ENCODE data around the gene DHRS11. TPM values are rescaled to one million over a fixed set of nuclear protein-coding genes. Genes with fewer than 3 reads are reported as not detected.
"Not testable (repeated sequence)": the region's sequence is repeated elsewhere in the genome, so short reads cannot be mapped to it uniquely, and the experiment has no call there.

DHRS11 gene
- total RNA-seq, 1 donor from 2014 or later, result 16.9 TPM

GRCh38 chr17:36593656-36594316, 2.1 kb downstream of the DHRS11 start:
- no peak for DNase-seq (ENCODE audit: low spot score)

- DNase-seq (ENCODE audit: low spot score), result no peak
Observed at GRCh38 chr17:36594626-36595401, 3.1 kb downstream of the DHRS11 start.

DNA sequence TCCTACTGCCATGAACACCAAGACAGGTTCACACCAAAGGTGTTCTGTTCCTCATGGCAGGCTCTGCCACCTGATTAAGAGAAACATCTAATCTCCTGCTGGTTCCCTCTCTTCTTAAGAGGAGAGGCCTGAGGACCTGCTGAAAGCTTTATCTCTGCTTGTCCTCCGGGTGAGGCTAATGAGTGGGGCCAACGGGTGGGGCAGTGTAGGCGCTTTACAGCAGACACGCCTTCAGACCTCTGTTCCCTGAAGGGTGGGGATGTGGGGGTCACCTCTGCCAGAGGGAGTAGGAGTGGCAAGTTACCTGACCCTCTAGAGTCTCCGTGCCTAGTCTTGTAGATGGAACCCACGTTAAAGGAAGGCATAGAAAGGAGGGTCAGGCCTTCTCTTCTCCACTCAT, 5.5 kb downstream of the DHRS11 start:
- no peak for DNase-seq (ENCODE audit: low spot score)

GRCh38 chr17:36597866-36598777, 6.4 kb downstream of the DHRS11 start:
- DNase-seq (ENCODE audit: low spot score), result no peak

DNA sequence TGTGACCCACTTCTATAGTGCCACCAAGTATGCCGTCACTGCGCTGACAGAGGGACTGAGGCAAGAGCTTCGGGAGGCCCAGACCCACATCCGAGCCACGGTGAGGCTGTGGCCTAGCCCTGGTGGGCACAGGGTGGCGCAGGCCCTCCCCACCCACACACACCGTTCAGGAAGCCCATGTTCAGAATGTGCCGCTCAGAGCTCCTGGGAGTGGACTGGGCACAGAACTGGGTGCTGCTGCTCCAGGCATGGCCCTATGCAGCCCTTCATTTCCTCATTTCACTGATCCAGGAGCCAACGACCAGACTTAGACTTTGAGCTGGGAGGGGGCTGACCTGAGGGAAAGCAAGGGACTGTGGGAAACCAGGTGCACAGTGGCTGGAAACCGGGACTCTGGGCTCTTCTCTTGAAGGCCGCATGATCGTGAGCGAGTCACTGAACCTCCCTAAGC, 7.3 kb downstream of the DHRS11 start:
- no peak for DNase-seq (ENCODE audit: low spot score)

DNA sequence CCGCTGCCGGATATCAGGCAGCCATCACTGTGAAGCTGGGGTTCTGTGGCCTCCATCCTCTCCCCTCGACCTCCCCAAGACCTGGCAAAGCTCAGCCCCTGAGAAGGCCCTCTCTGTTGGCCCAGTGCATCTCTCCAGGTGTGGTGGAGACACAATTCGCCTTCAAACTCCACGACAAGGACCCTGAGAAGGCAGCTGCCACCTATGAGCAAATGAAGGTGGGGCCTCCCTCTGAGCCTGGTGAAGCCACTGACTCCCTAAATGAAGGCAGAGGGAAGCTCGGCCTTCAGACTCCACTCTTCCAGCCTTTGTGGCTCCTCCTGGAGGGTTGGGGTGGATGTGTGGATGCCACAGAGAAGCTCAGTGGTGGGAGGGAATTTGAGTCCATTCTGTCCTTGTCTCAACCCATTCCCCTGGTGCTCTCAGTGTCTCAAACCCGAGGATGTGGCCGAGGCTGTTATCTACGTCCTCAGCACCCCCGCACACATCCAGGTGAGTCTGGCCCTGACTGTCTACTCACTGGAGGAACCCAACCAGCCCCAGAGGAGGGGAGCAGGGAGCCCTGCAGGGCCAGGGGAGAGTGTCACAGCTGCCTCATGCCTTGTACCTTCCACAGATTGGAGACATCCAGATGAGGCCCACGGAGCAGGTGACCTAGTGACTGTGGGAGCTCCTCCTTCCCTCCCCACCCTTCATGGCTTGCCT, 8.0 kb downstream of the DHRS11 start:
- no peak for DNase-seq (ENCODE audit: low spot score)

DNA sequence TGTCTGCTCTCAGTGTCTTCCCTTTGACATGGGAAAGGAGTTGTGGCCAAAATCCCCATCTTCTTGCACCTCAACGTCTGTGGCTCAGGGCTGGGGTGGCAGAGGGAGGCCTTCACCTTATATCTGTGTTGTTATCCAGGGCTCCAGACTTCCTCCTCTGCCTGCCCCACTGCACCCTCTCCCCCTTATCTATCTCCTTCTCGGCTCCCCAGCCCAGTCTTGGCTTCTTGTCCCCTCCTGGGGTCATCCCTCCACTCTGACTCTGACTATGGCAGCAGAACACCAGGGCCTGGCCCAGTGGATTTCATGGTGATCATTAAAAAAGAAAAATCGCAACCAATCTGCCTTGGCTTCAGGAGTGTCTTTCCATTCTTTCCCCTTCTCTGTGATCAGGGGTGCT, 8.8 kb downstream of the DHRS11 start:
- DNase-seq (ENCODE audit: low spot score), result no peak

GRCh38 chr17:36600936-36601302, 9.2 kb downstream of the DHRS11 start:
- DNase-seq (ENCODE audit: low spot score), result no peak

DNA sequence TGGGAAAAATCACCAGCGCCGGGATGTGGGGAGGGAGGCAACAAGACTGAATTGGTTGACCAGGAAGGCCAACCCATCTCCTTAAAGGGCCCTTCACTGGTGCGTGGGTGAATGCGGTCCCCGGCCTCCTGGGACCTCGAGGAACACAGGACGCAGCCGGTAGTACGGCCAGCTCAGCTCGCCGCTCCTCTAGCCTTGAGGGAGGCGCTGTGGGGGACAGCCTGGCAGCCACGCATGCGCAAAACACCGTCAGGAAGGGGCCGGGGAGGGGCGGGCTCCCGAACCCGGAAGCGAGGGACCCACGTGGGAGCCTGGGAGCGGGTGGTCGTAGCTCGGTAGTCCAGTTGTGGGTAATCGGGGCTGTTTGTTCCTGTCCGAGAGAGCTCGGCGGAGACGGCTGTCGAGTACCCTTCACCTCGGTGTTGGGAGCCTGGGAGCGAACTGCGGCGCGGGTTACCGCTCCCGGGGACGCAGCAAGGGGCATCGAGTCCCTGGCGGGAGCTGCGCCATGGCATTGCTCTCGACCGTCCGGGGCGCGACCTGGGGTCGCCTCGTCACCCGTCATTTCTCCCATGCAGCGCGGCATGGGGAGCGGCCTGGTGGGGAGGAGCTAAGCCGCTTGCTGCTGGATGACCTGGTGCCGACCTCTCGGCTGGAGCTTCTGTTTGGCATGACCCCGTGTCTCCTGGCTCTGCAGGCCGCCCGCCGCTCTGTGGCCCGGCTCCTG, 9.8 kb downstream of the DHRS11 start, which contains the start of gene MRM1:
MRM1 (plus strand) TSS at position 281 of the 727 bp plus-strand sequence; CDS start at position 509, 228 bp downstream.
- DNase-seq (ENCODE audit: low spot score), result peak; percentile 92

GRCh38 chr17:36602030-36602748, 10.5 kb downstream of the DHRS11 start:
- DNase-seq (ENCODE audit: low spot score), result no peak

DNA sequence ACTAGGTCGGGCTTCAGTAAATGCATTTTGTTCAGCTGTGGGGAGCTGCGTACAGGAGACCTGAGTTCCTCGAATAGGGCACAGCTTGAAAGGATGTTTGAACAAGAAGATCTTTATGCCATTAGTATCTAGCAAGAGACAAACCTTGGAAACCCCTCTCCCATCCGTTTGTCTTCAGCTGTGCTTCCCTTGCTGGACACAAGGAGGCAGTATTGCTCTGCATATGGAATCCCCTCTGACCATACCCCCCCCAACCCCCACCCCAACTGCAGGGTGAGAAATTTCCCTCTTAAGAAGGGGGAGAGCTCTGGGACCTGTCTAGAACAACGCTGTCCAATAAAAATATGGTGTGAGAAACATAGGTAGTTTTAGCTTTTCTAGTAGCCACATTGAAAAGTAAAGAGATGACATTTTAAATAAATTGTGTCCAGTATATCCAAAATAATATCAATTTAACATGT, 11.3 kb downstream of the DHRS11 start:
- DNase-seq (ENCODE audit: low spot score), result peak; percentile 38

- DNase-seq (ENCODE audit: low spot score), result not testable (repeated sequence)
Observed at GRCh38 chr17:36605028-36605427, 13.3 kb downstream of the DHRS11 start.

GRCh38 chr17:36608280-36608679, 16.6 kb downstream of the DHRS11 start:
- DNase-seq (ENCODE audit: low spot score), result no peak

DNA sequence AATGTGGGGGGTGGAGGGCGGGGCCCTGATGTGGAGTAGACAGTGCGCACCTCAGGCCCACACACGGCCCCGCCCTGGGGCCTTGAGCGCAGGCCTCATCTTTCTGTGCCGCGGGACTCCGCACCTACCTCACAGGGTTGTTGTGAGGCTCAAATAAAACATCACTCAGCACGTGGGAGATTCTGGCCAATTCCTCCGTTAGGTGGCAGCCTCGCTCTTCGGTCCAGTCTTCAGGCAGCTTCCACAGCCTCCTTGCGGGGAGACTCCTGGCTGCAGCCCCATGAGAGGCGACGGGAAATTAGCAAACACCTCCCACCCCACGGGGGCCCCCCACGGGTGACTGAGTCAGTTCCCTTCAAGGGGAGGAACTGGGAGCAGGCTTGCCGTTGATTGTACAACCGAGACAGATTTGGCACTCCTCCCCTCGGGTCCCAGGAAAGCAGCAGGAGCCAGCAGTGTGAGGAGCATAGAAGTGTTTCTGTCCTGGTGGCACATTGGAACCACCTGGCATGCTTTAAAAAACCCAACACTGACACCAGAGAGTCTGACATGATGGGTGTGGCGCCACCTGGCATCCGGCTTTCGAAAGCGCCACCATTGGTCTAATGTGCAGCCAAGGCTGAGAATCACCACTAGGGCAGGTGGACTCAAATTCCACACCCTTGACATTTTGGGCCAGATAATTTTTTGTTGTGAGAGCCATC, 17.3 kb downstream of the DHRS11 start:
- peak; percentile 45 for DNase-seq (ENCODE audit: low spot score)

GRCh38 chr17:36609498-36609862, 17.8 kb downstream of the DHRS11 start:
- no peak for DNase-seq (ENCODE audit: low spot score)

- no peak for DNase-seq (ENCODE audit: low spot score)
Observed at GRCh38 chr17:36610474-36610873, 18.8 kb downstream of the DHRS11 start.

- no peak for DNase-seq (ENCODE audit: low spot score)
Observed at GRCh38 chr17:36611345-36612072, 19.8 kb downstream of the DHRS11 start.

- DNase-seq (ENCODE audit: low spot score), result no peak
Observed at GRCh38 chr17:36612323-36612722, 20.6 kb downstream of the DHRS11 start.

DNA sequence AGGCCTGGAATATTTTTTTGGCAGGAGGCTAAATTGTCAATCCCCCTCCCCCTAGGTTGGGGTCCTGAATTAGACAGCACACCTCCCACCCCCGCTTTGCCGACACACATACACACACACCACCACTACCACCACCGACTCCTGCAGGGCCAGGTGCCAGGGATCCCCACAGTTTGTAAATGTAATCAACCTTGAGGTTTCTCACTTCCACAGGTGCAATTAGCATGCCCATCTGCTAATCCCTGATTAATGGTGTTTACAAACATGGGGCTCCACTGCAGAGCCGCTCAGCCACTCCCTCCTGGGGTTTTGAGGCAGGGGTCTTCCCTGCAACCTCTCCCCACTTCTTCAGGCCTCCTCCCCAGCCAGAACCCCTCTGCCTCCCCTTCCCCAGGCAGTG, 21.5 kb downstream of the DHRS11 start:
- DNase-seq (ENCODE audit: low spot score), result no peak

Measured in mucosa of gallbladder (tissue), 1 donor.